Cardiac fibroblast (primary cell): ENCODE data around the gene E2F3.

ENCODE experiments used
- DNase-seq, 2 donors: peaks; one replicate each; pipeline versions ENCODE4 v3.0.0 to v3.0.0-alpha.2; 2010; ENCODE audit warnings: low read depth in 2 of 2
- H3K4me3 ChIP-seq, 2 donors: replicated peaks in 1 of 2; 1 replicate in 1 of 2; 2 replicates in 1 of 2; pipeline ENCODE4 v1.5.1; 2011; ENCODE audit warnings: low read depth in 2 of 2, low read length in 2 of 2, mild to moderate bottlenecking in 2 of 2, moderate library complexity in 1 of 2
- TF ChIP-seq, protein P1 (sequence below): IDR thresholded peaks from one replicate; pipeline ENCODE4 v1.5.1; 2011; ENCODE audit warnings: low read depth, mild to moderate bottlenecking, low read length, inconsistent platforms

The E2F3 gene

DNA sequence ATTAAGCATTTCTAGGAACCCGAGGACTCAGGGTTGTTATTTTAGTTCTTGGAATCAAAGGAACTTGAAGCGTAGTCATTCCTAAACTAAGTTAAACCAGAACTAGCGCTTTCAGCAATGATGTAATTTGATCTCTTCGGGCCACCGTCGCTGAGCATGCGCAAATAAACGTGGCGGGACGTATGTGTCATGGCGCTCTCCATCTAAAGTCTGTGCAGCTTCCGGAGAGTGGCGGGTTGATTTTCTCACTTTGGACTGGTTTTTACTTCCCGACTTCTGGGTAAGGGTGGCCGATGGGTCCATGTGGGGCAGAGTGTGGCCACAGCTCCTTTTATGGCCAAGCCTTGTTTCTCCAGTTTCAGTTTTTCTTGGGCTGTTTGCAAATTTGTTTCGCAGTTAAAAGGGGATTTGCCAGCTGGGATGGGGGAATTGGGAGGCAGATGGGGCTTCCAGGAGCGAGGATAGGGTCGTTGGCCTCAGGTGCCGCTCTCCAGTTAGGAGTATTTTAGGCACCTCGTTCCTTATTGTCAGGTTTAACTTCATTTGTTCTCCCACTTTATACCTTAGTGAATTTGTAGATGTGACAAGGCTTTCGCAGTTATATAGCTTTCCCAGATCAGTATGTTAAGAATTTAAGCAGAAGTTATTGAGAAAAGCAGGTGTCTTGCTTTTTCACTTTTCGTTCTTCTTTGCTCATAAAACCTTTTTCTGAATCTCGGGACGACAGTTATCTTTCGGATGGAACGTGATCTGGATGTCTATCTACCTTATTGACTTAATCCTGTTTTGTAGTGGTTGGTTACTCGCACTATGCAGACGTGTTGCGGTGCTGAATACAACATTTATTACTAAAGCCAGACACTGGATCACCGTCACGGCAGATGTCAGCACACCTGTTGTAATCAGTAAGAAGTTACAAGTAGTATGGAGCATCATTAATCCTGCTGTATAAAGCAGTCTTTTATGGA lies 132.9 kb downstream of the E2F3 start, which contains the start of gene CDKAL1:
CDKAL1 (plus strand) TSS at position 163 of the 968 bp plus-strand sequence. CDS start 11,894 bp downstream, outside the sequence.
- TF ChIP-seq, protein P1, sequence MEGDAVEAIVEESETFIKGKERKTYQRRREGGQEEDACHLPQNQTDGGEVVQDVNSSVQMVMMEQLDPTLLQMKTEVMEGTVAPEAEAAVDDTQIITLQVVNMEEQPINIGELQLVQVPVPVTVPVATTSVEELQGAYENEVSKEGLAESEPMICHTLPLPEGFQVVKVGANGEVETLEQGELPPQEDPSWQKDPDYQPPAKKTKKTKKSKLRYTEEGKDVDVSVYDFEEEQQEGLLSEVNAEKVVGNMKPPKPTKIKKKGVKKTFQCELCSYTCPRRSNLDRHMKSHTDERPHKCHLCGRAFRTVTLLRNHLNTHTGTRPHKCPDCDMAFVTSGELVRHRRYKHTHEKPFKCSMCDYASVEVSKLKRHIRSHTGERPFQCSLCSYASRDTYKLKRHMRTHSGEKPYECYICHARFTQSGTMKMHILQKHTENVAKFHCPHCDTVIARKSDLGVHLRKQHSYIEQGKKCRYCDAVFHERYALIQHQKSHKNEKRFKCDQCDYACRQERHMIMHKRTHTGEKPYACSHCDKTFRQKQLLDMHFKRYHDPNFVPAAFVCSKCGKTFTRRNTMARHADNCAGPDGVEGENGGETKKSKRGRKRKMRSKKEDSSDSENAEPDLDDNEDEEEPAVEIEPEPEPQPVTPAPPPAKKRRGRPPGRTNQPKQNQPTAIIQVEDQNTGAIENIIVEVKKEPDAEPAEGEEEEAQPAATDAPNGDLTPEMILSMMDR, result no peak
- peak within 1 kb of the TSS; percentile 73 to 87 for H3K4me3 ChIP-seq

DNA sequence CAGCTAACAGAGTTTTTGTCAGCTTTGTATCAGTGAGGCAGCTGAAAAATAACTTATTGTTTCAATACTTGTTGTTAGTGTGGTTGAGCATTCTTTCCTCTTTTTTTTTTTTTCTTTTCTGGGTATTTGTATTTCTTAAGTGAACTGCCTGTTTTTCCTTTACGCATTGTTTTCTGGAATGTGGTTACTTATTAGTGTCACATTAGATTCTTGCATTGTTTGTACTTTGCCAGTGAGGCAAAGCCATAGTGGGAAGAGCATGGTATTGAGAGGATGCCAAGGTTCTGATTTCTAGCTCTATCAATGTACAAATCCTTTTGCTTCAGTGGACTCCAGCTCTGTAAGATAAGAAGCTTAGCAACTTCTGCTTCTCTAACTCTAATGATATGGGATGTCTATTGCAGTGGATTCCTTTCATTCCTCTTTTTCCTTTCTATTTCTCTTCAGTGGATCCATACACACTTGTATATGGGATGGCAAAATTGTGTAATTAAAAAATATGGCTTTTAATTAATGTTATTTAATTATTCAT lies 136.5 kb downstream of the E2F3 start:
- DNase-seq, result no peak
- no peak overlapping the region for H3K4me3 ChIP-seq
- TF ChIP-seq, protein P1, result no peak

More for the DNA sequence above, 132.9 kb downstream of the E2F3 start, which contains the start of gene CDKAL1:
- DNase-seq, result peak; percentile 95 to 97

DNA sequence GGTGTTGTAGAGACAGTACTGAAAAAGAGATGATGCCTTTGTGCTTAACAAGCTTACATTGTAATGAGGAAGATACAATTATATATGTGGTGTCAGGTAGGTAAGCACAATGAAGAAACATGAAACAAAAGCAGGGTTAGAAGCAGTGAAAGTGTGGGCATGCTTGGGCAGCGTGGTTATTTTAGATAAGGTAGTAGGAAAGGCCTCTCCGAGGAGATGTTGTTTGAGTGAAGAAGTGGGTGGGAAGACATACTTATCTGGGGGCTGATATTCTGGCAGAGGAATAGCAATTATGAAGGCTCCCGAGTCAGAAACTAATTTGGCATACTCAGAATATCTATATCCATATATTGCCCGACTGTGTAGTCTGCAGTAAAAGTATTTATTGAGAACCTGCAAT lies 137.2 kb downstream of the E2F3 start:
- H3K4me3 ChIP-seq, result no peak overlapping the region
- no peak for DNase-seq
- TF ChIP-seq, protein P1, result no peak

DNA sequence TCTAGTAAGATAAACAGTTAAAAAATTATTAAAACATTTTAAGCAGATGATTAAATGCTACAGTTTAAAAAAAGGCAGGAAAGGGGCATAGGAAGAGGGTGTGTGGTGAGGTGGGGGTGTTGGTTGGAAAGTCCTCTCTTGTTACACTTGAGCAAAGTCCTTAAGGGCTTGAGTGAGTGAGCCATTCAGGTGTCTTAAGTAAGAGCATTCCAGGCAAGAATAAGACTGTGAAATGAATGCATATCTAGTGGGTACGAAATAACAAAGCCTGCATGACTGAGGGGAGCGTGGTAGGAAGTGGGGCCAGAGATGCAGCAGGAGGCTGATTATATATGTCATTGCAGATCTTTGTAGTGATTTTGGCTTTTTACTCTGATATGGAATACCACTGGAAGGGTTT lies 137.7 kb downstream of the E2F3 start:
- TF ChIP-seq, protein P1, result no peak
- no peak for DNase-seq
- no peak overlapping the region for H3K4me3 ChIP-seq

DNA sequence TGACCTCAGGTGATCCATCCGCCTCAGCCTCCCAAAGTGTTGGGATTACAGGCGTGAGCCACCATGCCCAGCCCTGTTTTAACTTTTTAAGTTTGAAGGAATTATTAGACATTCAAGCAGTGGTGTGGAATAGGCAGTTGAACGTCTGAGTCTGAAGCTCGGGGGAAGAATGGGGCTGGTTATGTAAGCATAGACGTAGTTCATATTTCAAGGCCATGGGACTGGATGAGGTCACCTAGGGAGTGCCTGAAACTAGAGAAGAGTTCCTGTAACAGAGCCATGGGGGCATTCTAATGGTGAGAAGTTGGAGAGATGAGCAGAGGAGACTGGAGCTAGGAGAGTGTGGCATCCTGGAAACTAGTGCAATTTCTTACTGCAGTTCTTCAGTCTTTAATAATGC lies 139.0 kb downstream of the E2F3 start:
- peak in 1 of 2 donors; percentile 76 for DNase-seq
- TF ChIP-seq, protein P1, result no peak
- H3K4me3 ChIP-seq, result no peak overlapping the region

DNA sequence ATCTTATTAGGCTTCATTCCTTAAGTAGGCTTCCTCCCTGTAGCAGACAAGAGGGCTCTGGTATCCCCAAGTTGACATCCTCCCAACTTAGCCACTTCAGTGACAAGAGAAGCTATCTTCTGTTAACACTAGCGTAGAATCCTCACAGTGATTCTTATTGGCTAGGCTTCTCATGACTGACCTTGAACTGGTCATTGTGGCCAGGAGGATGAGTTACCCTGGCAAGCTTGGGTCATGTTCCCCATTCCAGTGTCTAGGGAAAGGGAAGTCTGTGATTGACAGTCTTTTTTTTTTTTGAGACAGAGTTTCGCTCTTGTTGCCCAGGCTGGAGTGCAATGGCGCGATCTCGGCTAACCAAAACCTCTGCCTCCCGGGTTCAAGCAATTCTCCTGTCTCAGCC lies 139.7 kb downstream of the E2F3 start:
- DNase-seq, result no peak
- TF ChIP-seq, protein P1, result no peak
- no peak overlapping the region for H3K4me3 ChIP-seq
